ENCODE measurements around the gene PPTC7. TPM values are rescaled to one million over a fixed set of nuclear protein-coding genes. Genes with fewer than 3 reads are reported as not detected.

PPTC7 gene
- total and polyA plus RNA-seq, 2 of the 8 experiments (the other 6 are each of a cell fraction or from before 2014, with no cell fraction given) = 8.1 to 15.9 TPM

GRCh38 chr12:110505332-110505731 is 77.8 kb downstream of the PPTC7 start:
- Histone ChIP-seq H4K5ac (ENCODE audit: insufficient read length, low read depth, low read length) (no peak overlapping the region), H2BK15ac (ENCODE audit: low read length) (no peak overlapping the region), H2BK120ac (replicated peaks; ENCODE audit: low read depth, low read length) (no peak overlapping the region), H2BK12ac (ENCODE audit: low read depth, low read length) (no peak overlapping the region), H3K14ac (ENCODE audit: insufficient read length) (no peak overlapping the region), H3K23me2 (ENCODE audit: low read depth, low read length) (peaks cover 4% of the 10 kb centered on the region; the same call in 1 of the 2 replicates), H3K79me2 (ENCODE audit: control insufficient read depth in 1 of 2, insufficient read depth in 2 of 2, low read length in 2 of 2) (peaks cover 0 to 9% of the 10 kb centered on the region in 2 experiments; a peak in 2 of 4 replicates), H4K20me1 (replicated peaks in 1 of 2; ENCODE audit: control insufficient read depth in 1 of 2, insufficient read depth in 2 of 2, low read length in 2 of 2) (no peaks in the 10 kb centered on the region), H4K91ac (replicated peaks; ENCODE audit: insufficient read length, low read length) (no peak overlapping the region), H3K36me3 (ENCODE audit: control insufficient read depth in 2 of 4, insufficient read depth in 4 of 4, low read length in 3 of 4) (no peaks in the 10 kb centered on the region), H4K8ac (ENCODE audit: extremely low read depth, insufficient read depth, low read length) (no peak overlapping the region), H2AFZ (ENCODE audit: low read length) (no peak overlapping the region), H3K79me1 (ENCODE audit: low read depth, low read length) (no peaks in the 10 kb centered on the region), H3K9me3 (ENCODE audit: insufficient read depth in 2 of 2, low read depth in 1 of 2, low read length in 1 of 2) (peaks cover 4 to 5% of the 10 kb centered on the region in 2 experiments; a peak in 2 of 4 replicates), H3K18ac (ENCODE audit: extremely low read depth, low read length) (no peak overlapping the region), H3K4me2 (ENCODE audit: insufficient read depth in 1 of 2, low read depth in 2 of 2, low read length in 2 of 2) (no peak overlapping the region), H3K4me3 (ENCODE audit: extremely low read depth in 1 of 4, insufficient read depth in 2 of 4, low read depth in 3 of 4, low read length in 4 of 4) (no peak overlapping the region), H3K4ac (replicated peaks; ENCODE audit: insufficient read length, low read depth, low read length) (no peak overlapping the region), H2AK5ac (ENCODE audit: low read depth, low read length) (no peak overlapping the region), H3K4me1 (replicated peaks in 1 of 4; ENCODE audit: control insufficient read depth in 3 of 4, insufficient read depth in 4 of 4, low read length in 3 of 4) (no peaks in the 10 kb centered on the region), H2BK20ac (ENCODE audit: low read length) (no peak overlapping the region), H3K56ac (replicated peaks; ENCODE audit: insufficient read length, low read depth, low read length) (no peak overlapping the region), H2BK5ac (ENCODE audit: low read depth, low read length) (no peak overlapping the region), H3K23ac (ENCODE audit: insufficient read length) (no peak overlapping the region), H3K27me3 (replicated peaks in 1 of 4; ENCODE audit: control insufficient read depth in 3 of 4, extremely low read depth in 1 of 4, insufficient read depth in 3 of 4, low read length in 3 of 4) (peaks cover 3 to 13% (median 12%) of the 10 kb centered on the region in 4 experiments), H3K9ac (replicated peaks in 1 of 4; ENCODE audit: extremely low read depth in 1 of 4, low read depth in 3 of 4, low read length in 3 of 4) (no peak overlapping the region), H3K27ac (ENCODE audit: low read depth, low read length) (no peak overlapping the region)
- ChIA-PET POLR2A (ENCODE audit: partially characterized antibody) (interaction anchor here (1.4 kb wide), 1 partner anchor 37 kb away, joined by 6 read pairs; the partner anchor contains the start of genes FAM216A and GPN3), CTCF (ENCODE audit: partially characterized antibody) (interaction anchor here (0.6 to 2.5 kb wide), 4 partner anchors 9 to 185 kb away, joined by 3 to 8 read pairs (median 4); partner anchors contain the start of genes FAM216A and GPN3)
- no peak for DNase-seq (ENCODE audit: low read depth in 1 of 2, low spot score in 2 of 2)
- no peak for FAIRE-seq
- TF ChIP-seq E2F6 (IDR thresholded peaks at IDR 0.05) (no peak), BACH1 (IDR thresholded peaks at IDR 0.05; ENCODE audit: low read length) (no peak), ASH2L (IDR thresholded peaks at IDR 0.05; ENCODE audit: low read length) (no peak), POLR2AphosphoS5 (IDR thresholded peaks at IDR 0.05; ENCODE audit: low read depth, low read length) (no peak), POLR2A (IDR thresholded peaks at IDR 0.05; ENCODE audit: control extremely low read depth in 1 of 2, low read depth in 2 of 2, low read length in 2 of 2) (no peak), SUZ12 (IDR thresholded peaks at IDR 0.05; ENCODE audit: low read length) (no peak), CEBPB (IDR thresholded peaks at IDR 0.05; ENCODE audit: low read depth, low read length) (no peak), EP300 (IDR thresholded peaks at IDR 0.05; ENCODE audit: borderline replicate concordance in 1 of 2, low read depth in 2 of 2, low read length in 2 of 2) (no peak)
- WGBS, 2 experiments (ENCODE audit: extremely low coverage in 1 of 2, insufficient coverage in 1 of 2, insufficient read length in 1 of 2, insufficient replicate concordance in 2 of 2, low coverage in 1 of 2, low lambda C conversion rate in 2 of 2, missing lambda C conversion rate in 1 of 2) = 76% methylated on average over 3 of the region's 3 CpGs; no CpG with 5 or more reads in 1 of the 2 experiments
